GM23248 (cell line): ENCODE results near the gene TEX10. TPM values are rescaled to one million over a fixed set of nuclear protein-coding genes. Genes with fewer than 3 reads are reported as not detected.

Experiments
- DNase-seq: peaks from one replicate; pipeline ENCODE4 v3.0.0-alpha.2; 2015
- H2AFZ ChIP-seq: fragments of 200-600 bp; sonication (generic); 2 replicates; pipeline ENCODE4 v1.6.1; 2016; ENCODE audit warnings: antibody characterized with exemption
- H3F3A ChIP-seq: fragments of 200-600 bp; sonication (generic); 2 replicates; pipeline ENCODE4 v1.6.1; 2016; ENCODE audit warnings: mild to moderate bottlenecking, antibody characterized with exemption, mixed run types; ENCODE audit not compliant: insufficient read depth
- H3K27ac ChIP-seq: fragments of 200-600 bp; sonication (generic); 2 replicates; pipeline ENCODE4 v1.5.1; 2016; ENCODE audit warnings: mild to moderate bottlenecking
- H3K27me3 ChIP-seq: fragments of 200-600 bp; sonication (generic); replicated peaks from 2 replicates; pipeline ENCODE4 v1.6.1; 2016; ENCODE audit warnings: mild to moderate bottlenecking; ENCODE audit not compliant: insufficient read depth
- H3K36me3 ChIP-seq: fragments of 200-600 bp; sonication (generic); 2 replicates; pipeline ENCODE4 v1.6.1; 2016; ENCODE audit warnings: low read depth, mild to moderate bottlenecking
- H3K4me1 ChIP-seq: fragments of 200-600 bp; sonication (generic); 2 replicates; pipeline ENCODE4 v1.6.1; 2016; ENCODE audit warnings: mild to moderate bottlenecking; ENCODE audit not compliant: insufficient read depth
- H3K4me2 ChIP-seq: fragments of 200-600 bp; sonication (generic); one replicate; pipeline ENCODE4 v1.6.1; 2016; ENCODE audit warnings: mild to moderate bottlenecking; ENCODE audit not compliant: unreplicated experiment
- H3K4me3 ChIP-seq: fragments of 200-600 bp; sonication (generic); 2 replicates; pipeline ENCODE4 v1.5.1; 2016; ENCODE audit warnings: mild to moderate bottlenecking
- H3K79me2 ChIP-seq: fragments of 200-600 bp; sonication (generic); 2 replicates; pipeline ENCODE4 v1.6.1; 2016; ENCODE audit warnings: mild to moderate bottlenecking; ENCODE audit not compliant: insufficient read depth
- H3K9ac ChIP-seq: fragments of 200-600 bp; sonication (generic); 2 replicates; pipeline ENCODE4 v1.6.1; 2016; ENCODE audit warnings: mild to moderate bottlenecking
- H3K9me2 ChIP-seq: fragments of 200-600 bp; sonication (generic); 2 replicates; pipeline ENCODE4 v1.6.1; 2016; ENCODE audit warnings: mixed run types, mild to moderate bottlenecking, moderate library complexity; ENCODE audit not compliant: insufficient read depth
- H3K9me3 ChIP-seq: fragments of 200-600 bp; sonication (generic); one replicate; pipeline ENCODE4 v1.6.1; 2017; ENCODE audit warnings: low read depth
- H4K20me1 ChIP-seq: fragments of 200-600 bp; sonication (generic); 2 replicates; pipeline ENCODE4 v1.6.0; 2016; ENCODE audit not compliant: insufficient read depth
- EZH2 ChIP-seq: fragments of 200-600 bp; sonication (generic); IDR thresholded peaks from 2 replicates; pipeline ENCODE4 v1.6.1; 2018; ENCODE audit warnings: antibody characterized with exemption, mild to moderate bottlenecking; ENCODE audit not compliant: insufficient read depth, poor library complexity, severe bottlenecking
- EZH2phosphoT487 ChIP-seq: fragments of 200-600 bp; sonication (generic); IDR thresholded peaks from 2 replicates; pipeline ENCODE4 v1.6.1; 2018; ENCODE audit warnings: antibody characterized with exemption, moderate library complexity, mild to moderate bottlenecking, low read depth; ENCODE audit not compliant: insufficient read depth
- WGBS, 2 experiments: methylation state at CpG; one replicate each; pipeline ENCODE4 v1.1.6; 2015 to 2017; ENCODE audit warnings: low lambda C conversion rate in 2 of 2, low coverage in 1 of 2; ENCODE audit errors: missing lambda C conversion rate in 2 of 2; 5-methylcytosine and 5-hydroxymethylcytosine counted together
- in situ Hi-C: fragments of 300-500 bp; cut with MboI; formaldehyde crosslinking; loops from 2 replicates; pipeline ENCODE4 v1.15.0; 2020
- polyA plus RNA-seq: library from polyadenylated mRNA; unstranded; fragments of >200 nt; fragmentation: Nextera tagmentation; extraction: Ambion mirVana; gene quantifications from 2 replicates; pipeline ENCODE4 v1.2.1, GENCODE V29; 2016
- total RNA-seq: library from RNA; depleted of rRNA; stranded (reverse); fragments of >200 nt; shearing (Covaris generic); gene quantifications from 2 replicates; pipeline ENCODE4 v1.2.3, GENCODE V29; 2014

The TEX10 gene
- total and polyA plus RNA-seq, 2 experiments from 2014 or later: 19.6 to 30.9 TPM

DNA sequence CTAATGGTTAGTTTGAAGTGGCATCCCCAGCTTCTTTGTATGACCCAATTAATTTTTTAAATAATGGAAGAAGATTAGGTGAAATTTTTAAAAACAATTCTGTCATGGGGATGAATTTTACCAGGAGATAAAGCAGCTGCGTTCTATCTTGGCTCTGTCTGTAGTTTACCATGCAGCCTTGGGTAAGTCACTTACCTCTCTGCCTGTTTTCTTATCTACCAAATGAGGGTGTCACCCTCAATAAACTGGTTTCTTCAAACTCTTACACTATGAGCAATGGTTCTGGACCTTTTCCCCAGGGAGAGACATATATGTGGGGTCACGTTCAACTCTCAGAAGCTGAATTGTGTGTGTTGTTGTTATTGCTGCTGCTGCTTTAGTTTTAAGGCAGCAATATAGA lies 71.7 kb downstream of the TEX10 start:
- Histone ChIP-seq H3K27ac (no peak overlapping the region), H4K20me1 (no peaks in the 10 kb centered on the region), H3F3A (peaks cover 12% of the 10 kb centered on the region), H3K9ac (no peak overlapping the region), H3K4me3 (no peak overlapping the region), H2AFZ (no peak overlapping the region), H3K4me1 (peaks cover 13% of the 10 kb centered on the region), H3K9me2 (no peaks in the 10 kb centered on the region), H3K9me3 (no peaks in the 10 kb centered on the region), H3K4me2 (no peak overlapping the region), H3K79me2 (no peaks in the 10 kb centered on the region), H3K27me3 (no peaks in the 10 kb centered on the region), H3K36me3 (peaks cover 9% of the 10 kb centered on the region)
- TF ChIP-seq EZH2 (no peak), EZH2phosphoT487 (no peak)
- in situ Hi-C loops: no loop called here
- 96 to 100% methylated on average over 2 of the region's 2 CpGs for WGBS, 2 experiments
- DNase-seq: no peak

GRCh38 chr9:100277166-100277979 lies 75.4 kb downstream of the TEX10 start:
- H4K20me1 ChIP-seq: no peaks in the 10 kb centered on the region
- no peaks in the 10 kb centered on the region for H3K79me2 ChIP-seq
- H3K27ac ChIP-seq: peak overlapping the region; percentile 39
- no peaks in the 10 kb centered on the region for H3K9me3 ChIP-seq
- no peak overlapping the region for H3K4me3 ChIP-seq
- no peaks in the 10 kb centered on the region for H3K36me3 ChIP-seq
- in situ Hi-C loops: no loop called here
- no peaks in the 10 kb centered on the region for H3K27me3 ChIP-seq
- H3K4me1 ChIP-seq: peaks cover 13% of the 10 kb centered on the region
- H3K9me2 ChIP-seq: no peaks in the 10 kb centered on the region
- peaks cover 12% of the 10 kb centered on the region for H3F3A ChIP-seq
- TF ChIP-seq EZH2: no peak
- no peak for TF ChIP-seq EZH2phosphoT487
- peak overlapping the region; percentile 23 for H3K4me2 ChIP-seq
- DNase-seq: peak; percentile 92
- no peak overlapping the region for H3K9ac ChIP-seq
- H2AFZ ChIP-seq: no peak overlapping the region
- WGBS, 2 experiments: 30 to 35% methylated on average over 5 of the region's 5 CpGs

DNA sequence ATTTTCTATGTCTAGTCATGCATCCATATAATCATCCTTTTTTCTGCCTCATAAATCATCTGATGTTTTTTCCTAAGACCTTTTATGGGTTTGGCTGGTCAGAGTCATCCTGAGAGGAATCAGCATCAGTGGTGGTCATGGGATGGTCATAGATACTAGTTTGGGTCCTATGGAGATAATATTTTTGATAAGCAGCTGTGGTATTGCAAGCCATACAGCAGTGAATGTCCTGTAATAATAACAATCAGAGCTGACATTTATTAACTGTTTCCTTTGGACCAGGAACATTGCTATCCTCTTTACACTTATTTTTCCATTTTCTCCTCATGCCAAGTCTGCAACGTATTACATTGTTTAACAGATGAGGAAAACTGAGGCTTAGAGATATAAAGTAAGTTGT lies 83.1 kb downstream of the TEX10 start:
- in situ Hi-C loops: no loop called here
- Histone ChIP-seq H3K9me3 (no peaks in the 10 kb centered on the region), H3K9me2 (no peaks in the 10 kb centered on the region), H3F3A (no peaks in the 10 kb centered on the region), H3K9ac (no peak overlapping the region), H3K4me3 (no peak overlapping the region), H4K20me1 (no peaks in the 10 kb centered on the region), H3K4me1 (no peaks in the 10 kb centered on the region), H2AFZ (no peak overlapping the region), H3K4me2 (no peak overlapping the region), H3K27ac (no peak overlapping the region), H3K36me3 (no peaks in the 10 kb centered on the region), H3K79me2 (no peaks in the 10 kb centered on the region), H3K27me3 (no peaks in the 10 kb centered on the region)
- no peak for DNase-seq
- TF ChIP-seq EZH2phosphoT487 (no peak), EZH2 (no peak)
- WGBS, 2 experiments: 97 to 100% methylated on average over 1 of the region's 1 CpG

DNA sequence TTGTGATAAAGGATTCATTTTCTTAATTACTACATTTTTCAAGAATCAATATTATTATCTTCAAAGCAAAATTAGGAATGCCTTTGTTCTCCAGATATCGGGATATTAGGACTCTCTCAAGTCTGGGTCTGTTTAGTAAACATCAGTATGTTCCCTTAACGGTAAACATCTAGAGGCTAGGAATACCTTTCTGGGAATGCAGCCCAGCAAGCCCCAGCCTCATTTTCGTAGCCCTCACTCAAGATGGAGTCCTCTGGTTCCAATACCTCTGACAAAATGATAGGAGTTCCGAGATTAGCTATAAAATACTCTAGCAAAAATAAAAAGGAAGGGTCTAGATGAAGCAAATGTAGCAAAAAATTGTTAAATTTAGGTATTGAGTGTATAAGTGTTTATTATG lies 84.5 kb downstream of the TEX10 start:
- in situ Hi-C loops: no loop called here

More for the DNA sequence above, 84.5 kb downstream of the TEX10 start:
- Histone ChIP-seq H3K4me1 (no peaks in the 10 kb centered on the region), H3K27ac (no peak overlapping the region), H3K36me3 (no peaks in the 10 kb centered on the region), H3K4me2 (no peak overlapping the region), H3K4me3 (no peak overlapping the region), H2AFZ (no peak overlapping the region), H3K9me3 (no peaks in the 10 kb centered on the region), H3K79me2 (no peaks in the 10 kb centered on the region), H3K9ac (no peak overlapping the region), H3F3A (no peaks in the 10 kb centered on the region), H4K20me1 (no peaks in the 10 kb centered on the region), H3K9me2 (no peaks in the 10 kb centered on the region), H3K27me3 (no peaks in the 10 kb centered on the region)
- no peak for DNase-seq
- WGBS, 2 experiments: 96 to 98% methylated on average over 4 of the region's 4 CpGs
- TF ChIP-seq EZH2 (no peak), EZH2phosphoT487 (no peak)
